Measurements from ENCODE around the gene PRKAR1B.
"Not testable (repeated sequence)": the region's sequence is repeated elsewhere in the genome, so short reads cannot be mapped to it uniquely, and the experiment has no call there.

The PRKAR1B gene

GRCh38 chr7:756928-757560, 30.0 kb upstream of the PRKAR1B start:
- Histone ChIP-seq H3K27ac (no peak overlapping the region), H3K9me3 (no peaks in the 10 kb centered on the region), H3K4me3 (ENCODE audit: low read depth in 1 of 2, low read length in 1 of 2) (no peak overlapping the region), H3K36me3 (peaks cover 26% of the 10 kb centered on the region), H3K27me3 (no peaks in the 10 kb centered on the region), H3K4me1 (ENCODE audit: control insufficient read depth in 1 of 2, insufficient read depth in 1 of 2, low read depth in 1 of 2, low read length in 1 of 2) (no peaks in the 10 kb centered on the region)
- TF ChIP-seq, protein P1, sequence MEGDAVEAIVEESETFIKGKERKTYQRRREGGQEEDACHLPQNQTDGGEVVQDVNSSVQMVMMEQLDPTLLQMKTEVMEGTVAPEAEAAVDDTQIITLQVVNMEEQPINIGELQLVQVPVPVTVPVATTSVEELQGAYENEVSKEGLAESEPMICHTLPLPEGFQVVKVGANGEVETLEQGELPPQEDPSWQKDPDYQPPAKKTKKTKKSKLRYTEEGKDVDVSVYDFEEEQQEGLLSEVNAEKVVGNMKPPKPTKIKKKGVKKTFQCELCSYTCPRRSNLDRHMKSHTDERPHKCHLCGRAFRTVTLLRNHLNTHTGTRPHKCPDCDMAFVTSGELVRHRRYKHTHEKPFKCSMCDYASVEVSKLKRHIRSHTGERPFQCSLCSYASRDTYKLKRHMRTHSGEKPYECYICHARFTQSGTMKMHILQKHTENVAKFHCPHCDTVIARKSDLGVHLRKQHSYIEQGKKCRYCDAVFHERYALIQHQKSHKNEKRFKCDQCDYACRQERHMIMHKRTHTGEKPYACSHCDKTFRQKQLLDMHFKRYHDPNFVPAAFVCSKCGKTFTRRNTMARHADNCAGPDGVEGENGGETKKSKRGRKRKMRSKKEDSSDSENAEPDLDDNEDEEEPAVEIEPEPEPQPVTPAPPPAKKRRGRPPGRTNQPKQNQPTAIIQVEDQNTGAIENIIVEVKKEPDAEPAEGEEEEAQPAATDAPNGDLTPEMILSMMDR (IDR thresholded peaks at IDR 0.05), result no peak

GRCh38 chr7:756231-756927, 29.3 kb upstream of the PRKAR1B start:
- no peaks in the 10 kb centered on the region for H3K9me3 ChIP-seq
- TF ChIP-seq, protein P1 (IDR thresholded peaks at IDR 0.05), result no peak
- no peaks in the 10 kb centered on the region for H3K27me3 ChIP-seq
- H3K36me3 ChIP-seq, result peaks cover 26% of the 10 kb centered on the region
- H3K27ac ChIP-seq, result no peak overlapping the region
- no peaks in the 10 kb centered on the region for H3K4me1 ChIP-seq (ENCODE audit: control insufficient read depth in 1 of 2, insufficient read depth in 1 of 2, low read depth in 1 of 2, low read length in 1 of 2)
- no peak overlapping the region for H3K4me3 ChIP-seq (ENCODE audit: low read depth in 1 of 2, low read length in 1 of 2)

DNA sequence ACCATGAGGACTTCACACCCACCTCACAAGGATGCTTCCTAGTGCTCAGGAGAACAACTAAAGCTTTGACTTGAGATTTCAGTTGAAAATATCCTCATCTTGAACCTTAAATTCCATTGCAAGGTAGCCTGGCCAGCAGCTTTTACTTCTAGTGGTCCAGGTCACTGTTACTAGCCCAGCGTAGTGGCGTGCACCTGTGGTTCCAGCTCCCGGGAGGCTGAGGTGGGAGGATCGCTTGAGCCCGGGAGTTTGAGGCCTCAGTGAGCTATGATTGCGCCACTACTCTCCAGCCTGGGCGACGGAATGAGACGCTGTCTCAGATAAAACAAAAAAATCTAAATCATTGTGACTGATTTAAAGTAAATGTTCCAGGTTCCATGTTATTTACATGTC, 28.3 kb upstream of the PRKAR1B start:
- peaks cover 26% of the 10 kb centered on the region for H3K36me3 ChIP-seq
- H3K27ac ChIP-seq, result no peak overlapping the region
- H3K4me1 ChIP-seq (ENCODE audit: control insufficient read depth in 1 of 2, insufficient read depth in 1 of 2, low read depth in 1 of 2, low read length in 1 of 2), result no peaks in the 10 kb centered on the region
- TF ChIP-seq, protein P1 (IDR thresholded peaks at IDR 0.05), result no peak
- H3K27me3 ChIP-seq, result no peaks in the 10 kb centered on the region
- H3K9me3 ChIP-seq, result no peaks in the 10 kb centered on the region
- no peak overlapping the region for H3K4me3 ChIP-seq (ENCODE audit: low read depth in 1 of 2, low read length in 1 of 2)

- Histone ChIP-seq H3K27me3 (no peaks in the 10 kb centered on the region), H3K36me3 (peaks cover 26% of the 10 kb centered on the region)
Measured at GRCh38 chr7:754531-755412, 27.7 kb upstream of the PRKAR1B start.

DNA sequence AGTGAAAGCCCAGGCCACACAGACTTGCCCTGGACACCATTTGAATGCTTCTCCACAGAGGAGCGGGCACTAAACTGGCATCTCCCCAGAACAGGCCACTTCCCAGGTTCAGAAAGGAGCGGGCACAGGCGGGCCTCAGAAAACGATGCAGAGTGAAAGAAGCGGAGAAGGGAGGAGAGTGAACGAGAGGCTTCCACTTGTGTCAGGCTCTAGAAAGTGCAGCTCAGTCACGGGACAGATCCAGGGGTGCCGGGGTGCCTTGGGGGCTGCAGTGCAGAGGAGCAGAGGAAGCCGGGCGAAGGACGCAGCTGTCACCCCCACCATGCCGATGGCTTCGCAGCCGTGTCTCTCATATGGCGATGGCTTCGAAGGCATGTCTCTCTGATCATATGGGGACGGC, 26.1 kb upstream of the PRKAR1B start:
- TF ChIP-seq, protein P1 (IDR thresholded peaks at IDR 0.05), result no peak
- Histone ChIP-seq H3K4me1 (ENCODE audit: control insufficient read depth in 1 of 2, insufficient read depth in 1 of 2, low read depth in 1 of 2, low read length in 1 of 2) (no peaks in the 10 kb centered on the region), H3K9me3 (no peaks in the 10 kb centered on the region), H3K4me3 (ENCODE audit: low read depth in 1 of 2, low read length in 1 of 2) (no peak overlapping the region), H3K27me3 (no peaks in the 10 kb centered on the region), H3K36me3 (peaks cover 26% of the 10 kb centered on the region), H3K27ac (no peak overlapping the region)

More at GRCh38 chr7:754531-755412, 27.7 kb upstream of the PRKAR1B start:
- Histone ChIP-seq H3K4me3 (ENCODE audit: low read depth in 1 of 2, low read length in 1 of 2) (no peak overlapping the region), H3K9me3 (no peaks in the 10 kb centered on the region), H3K4me1 (ENCODE audit: control insufficient read depth in 1 of 2, insufficient read depth in 1 of 2, low read depth in 1 of 2, low read length in 1 of 2) (no peaks in the 10 kb centered on the region), H3K27ac (no peak overlapping the region)
- TF ChIP-seq, protein P1 (IDR thresholded peaks at IDR 0.05), result no peak

DNA sequence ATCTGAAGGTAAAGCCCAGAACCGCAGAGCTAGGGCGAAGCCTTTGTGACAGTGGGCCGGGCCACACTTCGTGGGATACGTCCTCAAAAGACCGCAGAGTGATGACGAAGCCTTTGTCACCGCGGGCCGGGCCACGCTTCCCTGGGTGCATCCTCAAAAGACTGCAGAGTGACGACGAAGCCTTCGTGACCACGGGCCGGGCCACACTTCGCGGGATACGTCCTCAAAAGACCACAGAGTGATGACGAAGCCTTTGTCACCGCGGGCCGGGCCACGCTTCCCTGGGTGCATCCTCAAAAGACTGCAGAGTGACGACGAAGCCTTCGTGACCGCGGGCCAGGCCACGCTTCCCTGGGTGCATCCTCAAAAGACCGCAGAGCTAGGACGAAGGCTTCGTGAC, 25.2 kb upstream of the PRKAR1B start:
- H3K27me3 ChIP-seq; H3K4me1 ChIP-seq (ENCODE audit: control insufficient read depth in 1 of 2, insufficient read depth in 1 of 2, low read depth in 1 of 2, low read length in 1 of 2); H3K27ac ChIP-seq; H3K9me3 ChIP-seq; H3K4me3 ChIP-seq (ENCODE audit: low read depth in 1 of 2, low read length in 1 of 2): not testable (repeated sequence)
- H3K36me3 ChIP-seq, result peaks cover 20% of the 10 kb centered on the region

Measured in neutrophil (primary cell).